BLaER1 treated with 17β-estradiol and CSF1 and Interleukin-3, amounts not matched to agents 10 nM and 100 nM (cell line): ENCODE data around the gene KCNA2.

Experiments
- H3K27ac ChIP-seq, 11 experiments: shearing (Covaris generic); formaldehyde crosslinking; 2 replicates each; pipeline ENCODE4 v1.8.1; 2022
- H3K27me3 ChIP-seq, 11 experiments: shearing (Covaris generic); formaldehyde crosslinking; 2 replicates each; pipeline ENCODE4 v1.8.1; 2022
- H3K36me3 ChIP-seq, 11 experiments: shearing (Covaris generic); formaldehyde crosslinking; 2 replicates each; pipeline ENCODE4 v1.8.1; 2022
- H3K4me1 ChIP-seq, 10 experiments: shearing (Covaris generic); formaldehyde crosslinking; 2 replicates each; pipeline ENCODE4 v1.8.1; 2022
- H3K4me2 ChIP-seq, 11 experiments: shearing (Covaris generic); formaldehyde crosslinking; 2 replicates each; pipeline ENCODE4 v1.8.1; 2022
- H3K4me3 ChIP-seq, 10 experiments: shearing (Covaris generic); formaldehyde crosslinking; 2 replicates each; pipeline ENCODE4 v1.8.1; 2022
- H3K9ac ChIP-seq, 11 experiments: shearing (Covaris generic); formaldehyde crosslinking; 2 replicates each; pipeline ENCODE4 v1.8.1; 2022
- H3K9me3 ChIP-seq, 11 experiments: shearing (Covaris generic); formaldehyde crosslinking; replicated peaks in 1 of 11; 2 replicates each; pipeline ENCODE4 v1.8.1; 2022
- H4K20me1 ChIP-seq, 11 experiments: shearing (Covaris generic); formaldehyde crosslinking; 2 replicates each; pipeline ENCODE4 v1.8.1; 2022
- Cebpa-rat ChIP-seq, 11 experiments: shearing (Covaris generic); IDR thresholded peaks; 2 replicates each; pipeline ENCODE4 v1.8.1; 2022

Gene KCNA2

GRCh38 chr1:110633646-110634030, 27.5 kb upstream of the KCNA2 start:
- TF ChIP-seq Cebpa-rat (IDR thresholded peaks at IDR 0.05), result no peak
- Histone ChIP-seq H3K9ac (no peak overlapping the region), H3K27ac (peak overlapping the region in 2 of 11 experiments; percentile 52 to 70; a peak in 2 of 22 replicates), H3K4me2 (peak overlapping the region in 5 of 11 experiments; percentile 17 to 69 (median 63); a peak in 7 of 22 replicates), H3K9me3 (peaks cover 0 to 3% (median 0%) of the 10 kb centered on the region in 11 experiments; a peak in 2 of 22 replicates), H3K4me3 (no peak overlapping the region), H4K20me1 (no peaks in the 10 kb centered on the region), H3K36me3 (no peaks in the 10 kb centered on the region), H3K27me3 (no peaks in the 10 kb centered on the region), H3K4me1 (peaks cover 39 to 94% (median 52%) of the 10 kb centered on the region in 10 experiments)

DNA sequence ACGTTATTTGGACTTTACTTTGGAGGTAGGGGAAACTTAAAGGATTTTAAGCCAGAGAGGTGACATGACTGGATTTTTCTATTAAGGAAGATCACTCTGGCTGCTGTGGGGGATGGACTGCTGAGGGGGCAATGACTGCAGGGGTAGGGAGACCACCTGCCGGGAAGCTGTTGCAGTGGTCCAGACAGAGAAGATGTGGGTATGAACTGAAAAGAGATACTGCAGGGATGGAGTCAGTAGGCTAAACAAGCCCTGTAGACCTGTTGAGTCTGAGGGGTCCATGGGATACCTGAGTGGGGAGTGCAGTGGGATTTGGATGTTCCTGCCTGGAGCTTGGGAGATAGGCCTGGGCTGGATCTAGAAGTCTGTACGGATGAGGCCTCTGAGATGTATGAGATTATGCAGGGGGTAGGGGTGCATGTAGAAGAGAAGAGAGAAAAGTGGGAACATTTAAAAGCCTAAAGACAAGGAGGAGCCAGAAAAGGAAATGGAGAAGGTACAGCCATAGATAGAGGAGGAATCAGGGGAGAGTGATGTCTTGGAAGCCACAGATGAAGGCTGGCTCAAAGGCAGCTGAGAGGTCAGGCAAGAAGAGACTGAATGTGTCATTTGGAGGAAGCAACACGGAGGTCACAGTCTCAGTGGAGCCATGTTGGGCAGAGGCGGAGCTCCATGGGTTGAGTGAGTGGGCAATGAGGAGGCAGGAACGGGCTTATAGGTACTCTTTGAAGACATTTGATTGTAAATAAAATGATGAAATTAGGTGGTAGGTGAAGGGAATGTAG, 25.9 kb upstream of the KCNA2 start:
- no peak for TF ChIP-seq Cebpa-rat (IDR thresholded peaks at IDR 0.05)
- Histone ChIP-seq H3K36me3 (no peaks in the 10 kb centered on the region), H3K9me3 (peaks cover 0 to 19% (median 0%) of the 10 kb centered on the region in 11 experiments; a peak in 7 of 22 replicates), H4K20me1 (no peaks in the 10 kb centered on the region), H3K27me3 (no peaks in the 10 kb centered on the region), H3K4me3 (no peak overlapping the region), H3K4me1 (peaks cover 39 to 97% (median 57%) of the 10 kb centered on the region in 10 experiments), H3K27ac (no peak overlapping the region), H3K9ac (no peak overlapping the region), H3K4me2 (peak overlapping the region; percentile 53 to 85 (median 72); a peak in 21 of 22 replicates)

- Histone ChIP-seq H3K4me2 (peak overlapping the region; percentile 53 to 85 (median 72)), H3K27ac (no peak overlapping the region), H3K9ac (no peak overlapping the region), H4K20me1 (no peaks in the 10 kb centered on the region), H3K4me1 (peaks cover 39 to 95% (median 57%) of the 10 kb centered on the region in 10 experiments), H3K4me3 (no peak overlapping the region), H3K36me3 (no peaks in the 10 kb centered on the region), H3K27me3 (no peaks in the 10 kb centered on the region), H3K9me3 (peaks cover 0 to 26% (median 0%) of the 10 kb centered on the region in 11 experiments; a peak in 7 of 22 replicates)
- no peak; a peak in 1 of 22 replicates for TF ChIP-seq Cebpa-rat (IDR thresholded peaks at IDR 0.05)
Observed at GRCh38 chr1:110630839-110631663, 24.9 kb upstream of the KCNA2 start.

- Histone ChIP-seq H3K9ac (peak overlapping the region in 6 of 11 experiments; percentile 30 to 71 (median 64); a peak in 10 of 22 replicates), H3K27ac (peak overlapping the region in 10 of 11 experiments; percentile 6 to 94 (median 80); a peak in 17 of 22 replicates), H3K4me1 (peaks cover 21 to 69% (median 39%) of the 10 kb centered on the region in 10 experiments), H3K9me3 (peaks cover 0 to 26% (median 0%) of the 10 kb centered on the region in 11 experiments; a peak in 7 of 22 replicates), H4K20me1 (no peaks in the 10 kb centered on the region), H3K4me2 (peak overlapping the region in 9 of 11 experiments; percentile 4 to 89 (median 70); a peak in 16 of 22 replicates), H3K36me3 (no peaks in the 10 kb centered on the region), H3K27me3 (no peaks in the 10 kb centered on the region), H3K4me3 (0 out of 20 replicates have a peak overlapping the region, but pooled peaks of 1 of the 10 experiments have one; percentile 21)
- TF ChIP-seq Cebpa-rat (IDR thresholded peaks at IDR 0.05), result no peak
Observed at GRCh38 chr1:110628323-110629105, 22.4 kb upstream of the KCNA2 start.

GRCh38 chr1:110627764-110628163, 21.6 kb upstream of the KCNA2 start:
- Histone ChIP-seq H3K4me1 (peaks cover 20 to 62% (median 39%) of the 10 kb centered on the region in 10 experiments), H3K4me2 (peak overlapping the region in 9 of 11 experiments; percentile 4 to 89 (median 70); a peak in 16 of 22 replicates), H3K27ac (peak overlapping the region in 10 of 11 experiments; percentile 6 to 94 (median 80); a peak in 17 of 22 replicates), H4K20me1 (no peaks in the 10 kb centered on the region), H3K9me3 (peaks cover 0 to 26% (median 0%) of the 10 kb centered on the region in 11 experiments; a peak in 7 of 22 replicates), H3K9ac (peak overlapping the region in 6 of 11 experiments; percentile 30 to 71 (median 64); a peak in 10 of 22 replicates), H3K4me3 (0 out of 20 replicates have a peak overlapping the region, but pooled peaks of 1 of the 10 experiments have one; percentile 21), H3K27me3 (no peaks in the 10 kb centered on the region), H3K36me3 (no peaks in the 10 kb centered on the region)
- TF ChIP-seq Cebpa-rat (IDR thresholded peaks at IDR 0.05), result peak in 8 of 11 experiments; percentile 12 to 89 (median 79); a peak in 12 of 22 replicates

DNA sequence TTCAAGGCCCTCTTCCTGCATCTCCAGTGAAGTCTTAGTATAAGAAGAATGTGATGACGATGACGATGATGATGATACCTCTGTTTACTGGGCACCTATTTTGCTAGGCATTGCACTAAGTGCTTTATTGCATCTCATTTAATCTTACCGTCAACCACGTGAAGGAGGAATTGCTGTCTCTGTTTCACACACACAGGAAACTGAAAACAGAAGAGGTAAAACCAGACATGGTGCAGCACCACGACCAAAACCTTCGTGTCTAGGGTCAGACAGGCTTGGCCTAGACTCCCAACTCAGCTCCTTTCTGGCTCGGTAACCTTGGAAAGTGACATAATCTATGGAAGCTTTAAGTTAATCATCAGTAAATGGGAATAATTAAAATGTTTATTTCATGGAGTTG, 20.7 kb upstream of the KCNA2 start:
- Histone ChIP-seq H3K27me3 (no peaks in the 10 kb centered on the region), H3K9ac (peak overlapping the region in 2 of 11 experiments; percentile 64 to 71; a peak in 4 of 22 replicates), H3K4me2 (peak overlapping the region in 5 of 11 experiments; percentile 70 to 89 (median 86); a peak in 10 of 22 replicates), H3K4me3 (no peak overlapping the region), H3K27ac (peak overlapping the region in 7 of 11 experiments; percentile 62 to 94 (median 86); a peak in 11 of 22 replicates), H4K20me1 (no peaks in the 10 kb centered on the region), H3K9me3 (peaks cover 0 to 26% (median 0%) of the 10 kb centered on the region in 11 experiments; a peak in 7 of 22 replicates), H3K4me1 (peaks cover 15 to 54% (median 36%) of the 10 kb centered on the region in 10 experiments), H3K36me3 (no peaks in the 10 kb centered on the region)
- no peak for TF ChIP-seq Cebpa-rat (IDR thresholded peaks at IDR 0.05)

DNA sequence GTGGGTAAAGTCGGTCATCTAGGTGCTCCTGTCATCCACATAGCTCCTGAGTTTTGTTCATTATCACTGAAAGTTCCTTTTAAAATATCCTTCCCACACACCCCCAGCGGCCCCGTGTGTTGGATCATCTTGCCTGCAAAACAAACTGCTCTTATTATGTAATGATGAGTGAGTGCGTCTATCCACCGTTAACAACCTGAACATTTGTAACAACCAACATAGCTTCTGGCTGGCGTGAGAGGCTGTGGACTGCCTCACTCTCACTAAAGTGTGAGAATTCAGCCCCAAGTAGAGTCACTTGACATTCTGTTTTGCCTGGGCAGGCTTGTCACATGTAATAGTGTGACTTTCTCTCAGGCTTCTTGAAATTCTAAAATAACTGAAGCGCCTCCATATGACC, 14.5 kb upstream of the KCNA2 start:
- Histone ChIP-seq H3K9ac (no peak overlapping the region), H3K27me3 (peaks cover 7 to 22% (median 16%) of the 10 kb centered on the region in 11 experiments; a peak in 17 of 22 replicates)
- no peak for TF ChIP-seq Cebpa-rat (IDR thresholded peaks at IDR 0.05)

More for the DNA sequence above, 14.5 kb upstream of the KCNA2 start:
- no peaks in the 10 kb centered on the region for H4K20me1 ChIP-seq
- H3K4me3 ChIP-seq, result no peak overlapping the region
- no peaks in the 10 kb centered on the region for H3K36me3 ChIP-seq
- peak overlapping the region in 2 of 11 experiments; percentile 93 to 94; a peak in 1 of 22 replicates for H3K4me2 ChIP-seq
- no peak overlapping the region for H3K27ac ChIP-seq
- H3K4me1 ChIP-seq, result peaks cover 16 to 34% (median 27%) of the 10 kb centered on the region in 10 experiments
- H3K9me3 ChIP-seq, result peaks cover 0 to 5% (median 0%) of the 10 kb centered on the region in 11 experiments; a peak in 2 of 22 replicates
